NCI-H345 (cell line): ENCODE measurements around the gene FXYD1.
"Not testable (repeated sequence)": the region's sequence is repeated elsewhere in the genome, so short reads cannot be mapped to it uniquely, and the experiment has no call there.

Experiments used
- DNase-seq: peaks from one replicate; lab custom pipeline; 2025; lab: John Stamatoyannopoulos, UW

Gene FXYD1

GRCh38 chr19:35143231-35143715 is 4.6 kb downstream of the FXYD1 start, which contains the start of gene FXYD7:
Gene FXYD7 (plus strand): TSS chr19:35143255. CDS start chr19:35143334, 79 bp downstream.
- peak; percentile 20 for DNase-seq

GRCh38 chr19:35143818-35144217 is 5.2 kb downstream of the FXYD1 start:
- DNase-seq: no peak

GRCh38 chr19:35144259-35144599 is 5.6 kb downstream of the FXYD1 start:
- no peak for DNase-seq

GRCh38 chr19:35144600-35145436 is 6.2 kb downstream of the FXYD1 start:
- DNase-seq: peak; percentile 24

GRCh38 chr19:35146746-35147459 is 8.3 kb downstream of the FXYD1 start:
- DNase-seq: no peak

GRCh38 chr19:35149463-35149862 is 10.8 kb downstream of the FXYD1 start:
- no peak for DNase-seq

- no peak for DNase-seq
These were observed 11.8 kb downstream of the FXYD1 start for GRCh38 chr19:35150445-35150844.

- no peak for DNase-seq
These were observed 12.8 kb downstream of the FXYD1 start for GRCh38 chr19:35151273-35152065.

- DNase-seq: not testable (repeated sequence)
These were observed 14.5 kb downstream of the FXYD1 start for GRCh38 chr19:35153129-35153522.

GRCh38 chr19:35153701-35154524 is 15.3 kb downstream of the FXYD1 start:
- DNase-seq: peak; percentile 71

GRCh38 chr19:35154525-35155406 is 16.1 kb downstream of the FXYD1 start, which contains the start of gene FXYD5:
Gene FXYD5 (plus strand): TSS chr19:35154735. CDS start chr19:35155551, 816 bp downstream.
- peak; percentile 51 for DNase-seq

- no peak for DNase-seq
These were observed 16.8 kb downstream of the FXYD1 start for GRCh38 chr19:35155441-35155840.

- DNase-seq: no peak
These were observed 17.5 kb downstream of the FXYD1 start for GRCh38 chr19:35155981-35156672.

- no peak for DNase-seq
These were observed 18.0 kb downstream of the FXYD1 start for GRCh38 chr19:35156673-35157014.

GRCh38 chr19:35157431-35157830 is 18.8 kb downstream of the FXYD1 start:
- DNase-seq: no peak

- DNase-seq: no peak
These were observed 21.0 kb downstream of the FXYD1 start for GRCh38 chr19:35159606-35160005.

- no peak for DNase-seq
These were observed 22.2 kb downstream of the FXYD1 start for GRCh38 chr19:35160629-35161433.

- DNase-seq: no peak
These were observed 22.8 kb downstream of the FXYD1 start for GRCh38 chr19:35161434-35161743.
